Transverse colon (tissue), 4 donors: ENCODE results near the gene TMEM200B.

ENCODE experiments used
- CTCF ChIP-seq, 5 experiments: fragments of 200-600 bp in 3 of 5; fragments of 450-650 bp in 2 of 5; sonication (generic) in 3 of 5; IDR thresholded peaks; 1 replicate in 2 of 5; 2 replicates in 3 of 5; pipeline ENCODE4 v1.5.1; 2016 to 2017; ENCODE audit warnings: antibody characterized with exemption in 5 of 5, inconsistent platforms in 3 of 5, mild to moderate bottlenecking in 2 of 5, moderate library complexity in 1 of 5
- EP300 ChIP-seq: sonication (generic); formaldehyde crosslinking; IDR thresholded peaks from one replicate; pipeline ENCODE4 v1.6.1; 2017; ENCODE audit warnings: antibody characterized with exemption, low read depth
- POLR2A ChIP-seq: fragments of 450-650 bp; IDR thresholded peaks from one replicate; pipeline ENCODE4 v1.6.1; 2016; ENCODE audit warnings: antibody characterized with exemption, mild to moderate bottlenecking, moderate library complexity
- POLR2AphosphoS5 ChIP-seq, 3 donors: sonication (generic); formaldehyde crosslinking; IDR thresholded peaks; one replicate each; pipeline ENCODE4 v1.6.1; 2016; ENCODE audit warnings: antibody characterized with exemption in 3 of 3

- TF ChIP-seq CTCF (IDR thresholded peaks at IDR 0.05) (no peak), POLR2A (no peak), POLR2AphosphoS5 (IDR thresholded peaks at IDR 0.05) (no peak), EP300 (no peak)
These were observed 40.9 kb upstream of the TMEM200B start for GRCh38 chr1:29164588-29164987.
